Endometrial microvascular endothelial cells (primary cell): ENCODE measurements around the gene PLEKHM3. TPM values are rescaled to one million over a fixed set of nuclear protein-coding genes. Genes with fewer than 3 reads are reported as not detected.

Experiments
- in situ Hi-C: cut with HindIII; loops from 2 replicates; pipeline ENCODE4 v1.10.0; 2017; ENCODE audit warnings: low sequenced_read_pairs, low pct_unique_long_range_greater_than_20kb; ENCODE audit errors: inconsistent ontology term
- total RNA-seq: library from RNA; depleted of rRNA; stranded (reverse); fragments of >200 nt; gene quantifications from one replicate; pipeline ENCODE4 v1.2.3, GENCODE V29; 2015; ENCODE audit errors: inconsistent ontology term

PLEKHM3 gene
- total RNA-seq, 1 donor from 2014 or later, result 3.3 TPM

GRCh38 chr2:207902821-207903220 is 122.5 kb downstream of the PLEKHM3 start:
- in situ Hi-C loops, result no loop called here

DNA sequence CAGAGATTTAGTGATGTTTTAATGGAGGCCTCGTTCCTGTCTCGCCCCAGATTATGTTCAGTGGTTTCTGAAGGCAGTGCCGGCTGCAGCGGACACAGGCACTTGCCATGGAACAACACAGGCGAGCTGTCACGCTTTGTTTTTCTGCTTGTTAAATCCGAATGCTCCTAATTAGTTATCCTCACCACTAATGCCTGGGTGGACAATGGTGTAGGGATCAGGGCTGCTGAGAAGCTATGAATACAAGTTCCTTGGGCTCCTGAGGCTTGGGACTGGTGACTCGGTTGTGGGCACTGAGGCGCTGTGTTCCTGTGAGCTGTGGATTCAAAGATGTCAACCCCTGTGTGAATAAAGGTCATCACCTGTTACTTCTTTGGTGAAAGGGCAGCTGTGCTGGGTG is 123.5 kb downstream of the PLEKHM3 start:
- in situ Hi-C loops, result no loop called here

DNA sequence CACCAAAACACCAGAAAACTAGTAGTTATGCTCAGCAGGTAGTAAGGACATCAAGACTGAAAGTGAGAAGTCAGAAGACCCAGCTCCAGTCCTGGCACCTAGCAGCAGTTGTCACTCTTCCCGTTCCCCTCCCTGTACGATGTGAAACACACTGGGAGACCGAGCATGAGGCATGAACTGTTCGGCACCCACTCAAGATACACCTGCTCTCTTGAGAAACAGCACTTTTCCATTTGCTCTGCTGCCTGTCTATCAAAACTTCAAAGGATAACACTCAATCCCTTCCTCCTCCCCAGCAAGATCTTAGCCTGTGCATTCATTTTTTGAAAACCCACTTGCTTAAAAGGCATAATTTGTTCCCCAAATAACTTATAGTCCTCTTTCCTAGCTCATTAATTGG is 123.9 kb downstream of the PLEKHM3 start:
- in situ Hi-C loops, result no loop called here

DNA sequence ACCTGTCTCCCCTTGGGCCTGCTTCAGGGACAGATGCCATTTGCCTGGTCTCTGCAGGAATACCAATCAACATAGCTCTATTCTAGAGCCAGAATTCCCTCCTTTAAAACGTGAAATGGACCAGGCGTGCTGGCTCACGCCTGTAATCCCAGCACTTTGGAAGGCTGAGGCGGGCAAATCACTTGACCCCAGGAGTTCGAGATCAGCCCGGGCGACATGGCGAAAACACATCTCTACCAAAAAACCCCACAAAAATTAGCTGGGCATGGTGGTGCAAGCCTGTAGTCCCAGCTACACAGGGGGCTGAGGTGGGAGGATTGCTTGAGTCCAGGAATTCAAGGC is 127.0 kb downstream of the PLEKHM3 start:
- in situ Hi-C loops, result no loop called here

GRCh38 chr2:207897541-207898353 is 127.6 kb downstream of the PLEKHM3 start:
- in situ Hi-C loops, result no loop called here

DNA sequence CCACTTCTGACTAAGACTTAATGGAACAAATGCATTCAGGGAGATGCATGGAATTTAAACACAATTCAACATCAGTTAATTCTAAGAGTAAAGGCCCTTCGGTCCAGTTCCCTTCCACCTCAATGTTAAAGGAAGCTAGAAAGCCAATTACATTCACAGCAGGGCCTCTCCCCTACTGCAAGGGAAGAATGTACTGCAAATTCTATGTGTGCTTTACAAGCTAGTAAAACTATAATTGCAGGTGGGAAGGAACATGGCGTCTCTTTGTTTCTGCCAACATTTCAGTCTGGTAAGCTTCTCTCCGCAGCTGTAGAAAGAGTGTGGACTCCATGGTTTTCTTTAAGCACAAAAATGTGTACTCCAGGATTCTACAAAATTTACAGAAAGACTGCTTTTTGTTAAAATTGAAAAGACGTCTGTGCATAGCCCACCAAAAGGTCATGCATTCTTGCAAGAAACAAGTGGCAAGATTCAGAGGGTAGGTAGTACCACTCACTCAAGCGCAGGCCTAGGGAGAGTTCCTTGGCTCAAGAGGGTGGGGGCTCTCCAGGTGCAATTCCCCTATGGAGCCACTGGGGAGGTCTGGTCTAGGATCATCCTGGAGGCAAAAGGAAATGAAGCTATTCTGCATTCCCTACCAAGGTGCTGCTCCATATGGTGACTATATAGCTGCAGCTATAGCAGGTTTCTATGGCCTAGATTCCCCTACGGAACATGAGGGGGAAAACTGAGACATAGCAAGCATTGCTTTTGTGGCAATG is 128.6 kb downstream of the PLEKHM3 start:
- in situ Hi-C loops, result no loop called here

DNA sequence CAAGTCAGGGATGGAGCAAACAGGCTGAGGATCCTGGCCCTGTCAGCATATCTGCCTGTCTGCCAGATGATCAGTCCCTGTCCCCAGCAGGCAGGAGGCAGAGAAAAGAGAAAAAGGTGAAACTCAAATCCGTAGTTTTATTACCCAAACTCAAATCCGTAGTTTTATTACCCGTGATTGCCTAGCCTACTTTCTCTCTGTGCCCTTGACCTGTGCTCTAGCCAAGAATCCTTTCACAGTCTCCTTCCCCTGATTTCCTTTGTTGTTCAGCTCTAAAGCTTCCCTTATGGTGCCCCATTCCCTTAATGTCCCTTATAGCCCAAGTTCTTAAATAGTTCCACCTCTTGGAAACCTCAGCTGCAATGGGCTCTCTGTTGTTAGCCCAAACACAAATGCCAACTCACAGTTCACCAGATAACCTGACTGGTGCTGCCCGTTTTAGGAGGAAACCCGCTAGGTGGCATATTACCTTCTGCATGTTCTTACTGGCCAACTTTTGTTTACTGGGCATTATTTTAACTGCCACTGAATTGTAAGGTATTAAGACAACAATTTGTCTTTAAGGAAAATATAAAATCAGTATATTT is 130.0 kb downstream of the PLEKHM3 start:
- in situ Hi-C loops, result no loop called here

DNA sequence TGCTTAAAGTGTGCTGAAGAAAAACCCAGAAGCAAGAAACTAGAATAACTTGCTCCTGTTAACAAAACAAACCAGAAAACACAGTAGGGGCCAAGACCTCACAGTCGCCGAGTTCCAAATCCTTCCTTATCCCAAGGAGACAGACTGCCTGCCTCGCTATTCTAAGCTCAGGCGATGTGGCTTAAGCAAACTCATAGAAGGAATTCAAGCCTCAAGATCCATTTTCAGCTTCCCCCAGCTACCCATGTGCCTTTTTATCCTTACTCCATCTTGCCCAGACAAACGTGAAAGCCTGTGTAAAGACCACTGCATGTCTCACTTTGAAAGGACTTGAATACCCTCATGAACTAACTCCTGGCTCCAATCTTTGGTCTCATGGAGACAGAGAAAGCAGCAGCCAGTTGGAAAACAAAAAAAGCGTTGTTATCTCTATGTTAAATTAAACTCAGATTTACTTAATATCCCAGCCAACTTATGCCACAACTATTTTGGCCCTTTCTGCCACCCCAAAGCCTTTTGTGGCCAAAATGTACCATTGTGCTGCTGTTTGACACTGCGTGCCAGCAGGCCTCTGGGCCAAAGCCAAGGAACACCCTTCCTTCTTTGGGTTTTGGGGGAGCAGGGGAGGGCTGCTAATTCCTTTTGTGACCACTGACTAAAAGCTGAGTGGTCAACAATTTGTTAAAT is 132.5 kb downstream of the PLEKHM3 start:
- in situ Hi-C loops, result no loop called here

DNA sequence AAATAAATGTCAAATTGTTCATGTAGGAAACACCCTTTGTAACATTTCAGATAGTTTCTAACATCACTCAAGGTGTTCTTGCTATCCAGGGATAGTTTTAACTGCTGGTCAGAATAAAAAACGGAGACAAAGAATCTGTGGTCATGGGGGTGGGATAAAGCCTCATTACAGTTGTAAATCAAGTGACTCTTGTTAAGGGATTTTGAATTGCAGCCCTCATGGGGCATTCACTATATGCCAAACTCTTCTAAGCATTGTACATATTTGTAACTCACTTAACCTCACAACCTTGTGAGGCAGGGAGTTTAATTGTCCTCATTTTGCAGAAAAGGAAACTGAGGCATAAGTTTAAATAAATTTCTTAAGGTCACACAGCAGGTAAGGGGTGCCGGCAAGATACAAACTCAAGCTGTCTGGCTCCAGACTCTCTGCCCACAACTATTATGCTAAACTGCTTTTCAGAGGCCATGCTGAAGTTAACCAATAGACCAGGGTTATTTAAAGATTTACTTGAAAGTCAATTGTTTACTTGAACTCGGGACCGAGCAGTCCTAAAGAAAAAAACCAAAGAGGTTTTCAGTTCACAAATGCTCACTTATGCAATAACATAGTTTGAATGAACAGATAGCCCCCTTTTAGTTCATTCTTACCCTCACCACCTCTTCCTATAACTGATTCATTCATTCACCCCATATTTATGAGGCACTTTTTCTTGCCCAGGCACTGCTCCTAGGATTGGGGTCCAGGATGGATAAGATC is 134.1 kb downstream of the PLEKHM3 start:
- in situ Hi-C loops, result no loop called here

DNA sequence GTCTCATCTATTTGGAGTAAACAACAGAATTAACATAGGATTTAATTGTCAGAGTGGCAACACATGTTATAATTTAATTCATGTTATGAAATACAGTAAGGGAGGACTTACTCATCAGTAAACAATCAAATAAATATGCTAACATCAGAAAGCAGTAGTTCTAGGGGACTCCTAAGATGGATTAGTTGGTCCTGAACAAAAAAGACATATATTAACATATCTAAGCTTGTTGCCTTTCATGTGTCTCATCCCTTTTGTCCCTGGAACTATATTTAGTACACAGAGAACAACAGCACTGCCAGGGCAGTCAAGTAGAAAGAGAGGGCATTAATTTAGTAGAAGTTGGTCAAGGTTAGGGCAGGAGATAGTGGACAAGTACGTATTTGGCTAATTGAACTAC is 137.8 kb downstream of the PLEKHM3 start:
- in situ Hi-C loops, result no loop called here

- in situ Hi-C loops, result no loop called here
Observed at GRCh38 chr2:207885010-207885409, 140.3 kb downstream of the PLEKHM3 start.

- in situ Hi-C loops, result no loop called here
Observed at GRCh38 chr2:207884127-207884526, 141.2 kb downstream of the PLEKHM3 start.

GRCh38 chr2:207883002-207883780 is 142.1 kb downstream of the PLEKHM3 start:
- in situ Hi-C loops, result no loop called here

DNA sequence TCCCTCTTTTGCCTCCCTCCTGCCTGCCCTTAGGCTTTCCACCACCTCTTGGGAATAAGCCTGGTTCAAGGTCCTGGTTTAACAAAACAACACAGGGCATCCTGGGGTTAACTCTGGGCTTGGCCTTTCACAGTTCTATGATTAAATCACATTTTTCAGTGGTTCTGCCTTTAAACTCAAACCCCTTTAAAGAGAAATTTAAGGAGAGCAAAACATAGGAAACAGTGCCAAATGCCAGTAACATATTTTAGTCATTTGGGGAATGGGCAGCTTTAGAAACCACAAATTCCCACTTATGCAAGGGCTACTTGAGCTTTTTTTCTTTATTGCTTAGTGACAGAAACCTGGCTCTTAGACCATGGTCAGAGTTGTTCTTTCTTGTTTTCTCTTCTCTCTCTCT is 143.4 kb downstream of the PLEKHM3 start:
- in situ Hi-C loops, result no loop called here

DNA sequence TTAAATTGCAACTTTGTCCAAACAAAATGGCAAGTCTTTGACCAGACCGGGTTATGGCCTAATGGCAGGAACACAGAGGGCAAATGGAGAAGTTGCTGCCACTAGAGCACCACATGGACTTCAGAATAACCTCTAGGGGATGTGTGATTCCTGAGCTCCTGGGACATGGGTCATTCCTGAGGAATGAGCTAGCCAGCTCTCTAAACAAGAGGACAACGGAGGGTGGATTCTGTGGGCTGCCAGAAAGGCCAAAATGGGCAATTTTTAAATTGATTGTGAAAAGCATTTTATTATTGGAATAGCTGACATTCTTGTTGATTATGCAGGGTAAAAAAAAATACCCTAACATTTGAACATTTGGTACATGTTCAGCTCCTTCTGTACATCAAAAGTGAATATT is 145.8 kb downstream of the PLEKHM3 start:
- in situ Hi-C loops, result no loop called here

- in situ Hi-C loops, result no loop called here
Observed at GRCh38 chr2:207876842-207877535, 148.3 kb downstream of the PLEKHM3 start.

DNA sequence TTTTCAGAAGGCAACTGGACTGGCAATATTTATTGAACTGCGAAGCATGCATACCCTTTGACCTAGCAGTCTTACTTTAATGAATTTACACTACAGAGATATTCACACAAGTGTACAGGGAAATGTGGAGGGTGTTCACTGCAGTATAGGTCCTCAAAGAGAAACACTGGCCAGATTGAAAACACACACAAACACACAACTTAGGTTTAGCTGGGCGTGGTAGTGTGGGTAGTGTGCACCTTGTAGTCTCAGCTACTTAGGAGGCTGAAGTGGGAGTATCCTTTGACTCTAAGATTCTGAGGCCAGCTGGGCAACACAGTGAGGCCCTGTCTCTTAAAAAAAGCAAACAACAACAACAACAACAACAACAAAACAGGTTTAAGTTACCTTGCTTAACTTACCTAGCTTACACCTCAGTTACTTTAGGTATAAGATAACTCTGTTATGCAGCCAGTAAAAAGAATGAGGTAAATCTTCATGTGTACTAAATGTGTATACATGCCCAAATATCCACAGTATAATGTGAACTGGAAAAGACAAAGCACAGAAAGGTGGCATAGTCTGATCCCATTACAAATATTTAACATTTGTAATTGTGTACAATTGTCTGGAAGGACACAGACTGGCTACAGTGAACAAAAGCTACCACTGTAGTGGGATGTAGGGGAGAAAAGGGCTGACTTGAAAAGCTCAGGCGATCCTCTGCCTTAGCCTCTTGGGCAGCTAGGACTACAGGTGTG is 149.7 kb downstream of the PLEKHM3 start:
- in situ Hi-C loops, result no loop called here
